Uterus (tissue), 2 donors: ENCODE results near the gene TTC38.

Experiments used
- CTCF ChIP-seq, 4 experiments: fragments of 200-600 bp in 2 of 4; fragments of 450-650 bp in 2 of 4; sonication (generic) in 2 of 4; IDR thresholded peaks; one replicate each; pipeline ENCODE4 v1.5.1; 2016 to 2019; ENCODE audit warnings: antibody characterized with exemption in 4 of 4, mild to moderate bottlenecking in 2 of 4, moderate library complexity in 1 of 4
- POLR2A ChIP-seq, 2 donors: fragments of 450-650 bp; IDR thresholded peaks; one replicate each; pipeline ENCODE4 v1.6.1; 2016; ENCODE audit warnings: antibody characterized with exemption in 2 of 2, mild to moderate bottlenecking in 1 of 2, moderate library complexity in 1 of 2

- TF ChIP-seq CTCF (IDR thresholded peaks at IDR 0.05), result no peak
- TF ChIP-seq POLR2A (IDR thresholded peaks at IDR 0.05), result no peak
Measured at GRCh38 chr22:46330426-46330825, 62.6 kb downstream of the TTC38 start.
